ENCODE measurements around the gene FRMD1.

GRCh38 chr6:168128006-168128630, 49.1 kb upstream of the FRMD1 start:
- no peak for TF ChIP-seq CTCF (IDR thresholded peaks at IDR 0.05)
- no peak for TF ChIP-seq POLR2A (IDR thresholded peaks at IDR 0.05)
